Mesothelial cell of epicardium (in vitro differentiated cells): ENCODE measurements around the gene SLAIN1. TPM values are rescaled to one million over a fixed set of nuclear protein-coding genes. Genes with fewer than 3 reads are reported as not detected.

Experiments used
- DNase-seq, 2 experiments: peaks; one replicate each; pipeline ENCODE4 v3.0.0; 2021; ENCODE audit warnings: low spot score in 2 of 2; ENCODE audit not compliant: unreplicated experiment in 2 of 2
- H3K27ac Mint-ChIP-seq: 2 replicates; pipeline ENCODE4 v1.8.0; 2021; ENCODE audit warnings: mixed read lengths
- H3K27me3 Mint-ChIP-seq: 2 replicates; pipeline ENCODE4 v1.8.0; 2021; ENCODE audit warnings: low read depth, mixed read lengths
- H3K36me3 Mint-ChIP-seq: 2 replicates; pipeline ENCODE4 v1.8.0; 2021; ENCODE audit warnings: mixed read lengths
- H3K4me1 Mint-ChIP-seq: 2 replicates; pipeline ENCODE4 v1.8.0; 2021; ENCODE audit warnings: mixed read lengths
- H3K4me3 Mint-ChIP-seq: 2 replicates; pipeline ENCODE4 v1.8.0; 2021; ENCODE audit warnings: mild to moderate bottlenecking, moderate library complexity, mixed read lengths
- H3K9me3 Mint-ChIP-seq: 2 replicates; pipeline ENCODE4 v1.8.0; 2021; ENCODE audit warnings: mixed read lengths
- CTCF ChIP-seq: fragments of 200-600 bp; sonication (generic); IDR thresholded peaks from one replicate; pipeline ENCODE4 v1.5.0; 2021; ENCODE audit warnings: antibody characterized with exemption; ENCODE audit not compliant: unreplicated experiment
- microRNA-seq: library from miRNA; unstranded; fragments of <30 nt; microRNA quantifications from one replicate; pipeline ENCODE4 v1.2.0, GENCODE V29; 2021; ENCODE audit warnings: inconsistent platforms, mixed read lengths
- total RNA-seq: library from RNA; stranded (reverse); gene quantifications from 3 replicates; pipeline ENCODE4 v1.2.1, GENCODE V29; 2021

Gene SLAIN1
- total RNA-seq, 1 donor from 2014 or later, result 33.4 TPM

GRCh38 chr13:77810430-77810829, 112.9 kb downstream of the SLAIN1 start:
- peaks cover 1% of the 10 kb centered on the region for H3K36me3 Mint-ChIP-seq
- no peak for TF ChIP-seq CTCF
- peaks cover 5% of the 10 kb centered on the region for H3K27me3 Mint-ChIP-seq
- no peak overlapping the region for H3K4me3 Mint-ChIP-seq
- peak overlapping the region; percentile 65 for H3K27ac Mint-ChIP-seq
- no peak for DNase-seq
- H3K4me1 Mint-ChIP-seq, result peaks cover 38% of the 10 kb centered on the region
- H3K9me3 Mint-ChIP-seq, result peaks cover 2% of the 10 kb centered on the region

GRCh38 chr13:77810878-77811277, 113.4 kb downstream of the SLAIN1 start:
- H3K27ac Mint-ChIP-seq, result peak overlapping the region; percentile 65

GRCh38 chr13:77811381-77811780, 113.9 kb downstream of the SLAIN1 start:
- peaks cover 35% of the 10 kb centered on the region for H3K4me1 Mint-ChIP-seq
- H3K9me3 Mint-ChIP-seq, result no peaks in the 10 kb centered on the region
- no peak for TF ChIP-seq CTCF
- no peak overlapping the region for H3K4me3 Mint-ChIP-seq
- H3K27me3 Mint-ChIP-seq, result peaks cover 10% of the 10 kb centered on the region
- H3K36me3 Mint-ChIP-seq, result no peaks in the 10 kb centered on the region
- DNase-seq, result no peak
- H3K27ac Mint-ChIP-seq, result no peak overlapping the region

More at GRCh38 chr13:77810878-77811277, 113.4 kb downstream of the SLAIN1 start:
- no peaks in the 10 kb centered on the region for H3K9me3 Mint-ChIP-seq
- no peak overlapping the region for H3K4me3 Mint-ChIP-seq
- no peaks in the 10 kb centered on the region for H3K36me3 Mint-ChIP-seq
- no peak for TF ChIP-seq CTCF
- no peak for DNase-seq
- peaks cover 8% of the 10 kb centered on the region for H3K27me3 Mint-ChIP-seq
- H3K4me1 Mint-ChIP-seq, result peaks cover 38% of the 10 kb centered on the region

- peaks cover 29% of the 10 kb centered on the region for H3K4me1 Mint-ChIP-seq
- no peaks in the 10 kb centered on the region for H3K9me3 Mint-ChIP-seq
- H3K36me3 Mint-ChIP-seq, result no peaks in the 10 kb centered on the region
- DNase-seq, result no peak
- H3K27ac Mint-ChIP-seq, result no peak overlapping the region
- peaks cover 10% of the 10 kb centered on the region for H3K27me3 Mint-ChIP-seq
- H3K4me3 Mint-ChIP-seq, result no peak overlapping the region
- no peak for TF ChIP-seq CTCF
Measured at GRCh38 chr13:77811981-77812380, 114.5 kb downstream of the SLAIN1 start.

Small RNA genes within 50 kb of the gene (microRNA-seq; reads per million reads assigned to microRNA genes)
- gene MIR3665, result not detected

Other genes starting within 250 kb of the SLAIN1 start
- 0.13 TPM in 1 of 3 replicates, not detected in the others for gene SCEL, start 162.0 kb upstream of the SLAIN1 start, total RNA-seq
- 3.0 to 3.4 TPM (median 3.2 TPM) in 3 replicates for gene EDNRB, start 221.1 kb downstream of the SLAIN1 start, total RNA-seq